K562 (cell line): ENCODE measurements around the gene PHKB.

Experiments used
- CAMTA2 ChIP-seq: fragments of 250-450 bp; sonication (Bioruptor Pico); conservative IDR thresholded peaks from 2 replicates; pipeline ENCODE4 v1.5.1; 2022
- ELF4 ChIP-seq: fragments of 450-650 bp; formaldehyde crosslinking; IDR thresholded peaks from 2 replicates; pipeline ENCODE4 v1.4.0; 2022; ENCODE audit warnings: missing genetic modification characterization
- EP300 ChIP-seq: IDR thresholded peaks from 2 replicates; pipeline ENCODE4 v1.6.1; 2012; ENCODE audit warnings: low read length, improper control_type of control experiment
- ESRRA ChIP-seq: fragments of 450-650 bp; IDR thresholded peaks from 2 replicates; pipeline ENCODE4 v1.6.1; 2014; ENCODE audit warnings: low read depth, mild to moderate bottlenecking, moderate library complexity, borderline replicate concordance
- FOSL1 ChIP-seq: fragments of 200-800 bp; sonication (Bioruptor generic); conservative IDR thresholded peaks from 2 replicates; pipeline ENCODE4 v1.6.1; 2016; ENCODE audit warnings: missing genetic modification characterization, missing compliant biosample characterization
- GABPA ChIP-seq: fragments of 200-800 bp; sonication (Bioruptor generic); conservative IDR thresholded peaks from 2 replicates; pipeline ENCODE4 v1.6.1; 2016; ENCODE audit warnings: low read depth, missing genetic modification characterization, missing compliant biosample characterization
- HDAC6 ChIP-seq: IDR thresholded peaks from 2 replicates; pipeline ENCODE4 v1.6.1; 2012; ENCODE audit warnings: low read depth, mild to moderate bottlenecking, control low read depth, inconsistent platforms, low read length, moderate library complexity
- NFRKB ChIP-seq: fragments of 450-650 bp; IDR thresholded peaks from 2 replicates; pipeline ENCODE4 v1.6.1; 2016; ENCODE audit warnings: low read depth
- TEAD4 ChIP-seq, 2 experiments: sonication (generic) in 1 of 2; formaldehyde crosslinking in 1 of 2; IDR thresholded peaks; 2 replicates each; pipeline versions ENCODE4 v1.6.1 to v1.8.0; 2012 to 2022; ENCODE audit warnings: borderline replicate concordance in 1 of 2, inconsistent platforms in 1 of 2, low read length in 1 of 2, mild to moderate bottlenecking in 1 of 2, missing genetic modification reagents in 1 of 2
- ZBTB17 ChIP-seq: fragments of 450-650 bp; formaldehyde crosslinking; IDR thresholded peaks from 2 replicates; pipeline ENCODE4 v1.4.0; 2020; ENCODE audit warnings: mild to moderate bottlenecking
- ZZZ3 ChIP-seq: fragments of 450-650 bp; IDR thresholded peaks from 2 replicates; pipeline ENCODE4 v1.6.1; 2016; ENCODE audit warnings: antibody characterized with exemption, mild to moderate bottlenecking, moderate library complexity
- TF ChIP-seq, protein P1 (sequence below), 2 experiments: fragments of 450-650 bp in 1 of 2; sonication (generic) in 1 of 2; formaldehyde crosslinking in 1 of 2; IDR thresholded peaks in 1 of 2; conservative IDR thresholded peaks in 1 of 2; 2 replicates each; pipeline versions ENCODE4 v1.6.1 to v1.8.1; 2016 to 2023; ENCODE audit warnings: mild to moderate bottlenecking in 2 of 2, moderate library complexity in 2 of 2, inconsistent platforms in 1 of 2, missing genetic modification reagents in 1 of 2
- TF ChIP-seq, protein P2 (sequence below), 3 experiments: IDR thresholded peaks in 2 of 3; conservative IDR thresholded peaks in 1 of 3; 2 replicates each; pipeline ENCODE4 v1.5.1; 2011 to 2012; ENCODE audit warnings: low read length in 3 of 3, mild to moderate bottlenecking in 3 of 3, control low read depth in 2 of 3, improper control_type of control experiment in 1 of 3, inconsistent platforms in 1 of 3, low read depth in 1 of 3, mixed read lengths in 1 of 3, moderate library complexity in 1 of 3; ENCODE audit not compliant: insufficient read depth in 2 of 3

- TF ChIP-seq TEAD4 (IDR thresholded peaks at IDR 0.05; ENCODE audit: low read length) (no peak), TEAD4 (CRISPR knock-in tag; IDR thresholded peaks at IDR 0.05; ENCODE audit: borderline replicate concordance) (no peak), HDAC6 (no peak), ZZZ3 (no peak), FOSL1 (tag) (no peak), ZBTB17 (CRISPR knock-in tag) (no peak), ESRRA (no peak), CAMTA2 (CRISPR knock-in tag) (no peak), EP300 (no peak), NFRKB (no peak), GABPA (tag) (no peak), ELF4 (CRISPR knock-in tag) (no peak)
- TF ChIP-seq, protein P1, sequence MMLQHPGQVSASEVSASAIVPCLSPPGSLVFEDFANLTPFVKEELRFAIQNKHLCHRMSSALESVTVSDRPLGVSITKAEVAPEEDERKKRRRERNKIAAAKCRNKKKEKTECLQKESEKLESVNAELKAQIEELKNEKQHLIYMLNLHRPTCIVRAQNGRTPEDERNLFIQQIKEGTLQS (IDR thresholded peaks at IDR 0.05): no peak
- TF ChIP-seq, protein P1 (CRISPR knock-in tag; conservative IDR thresholded peaks at IDR 0.05): no peak
- TF ChIP-seq, protein P2, sequence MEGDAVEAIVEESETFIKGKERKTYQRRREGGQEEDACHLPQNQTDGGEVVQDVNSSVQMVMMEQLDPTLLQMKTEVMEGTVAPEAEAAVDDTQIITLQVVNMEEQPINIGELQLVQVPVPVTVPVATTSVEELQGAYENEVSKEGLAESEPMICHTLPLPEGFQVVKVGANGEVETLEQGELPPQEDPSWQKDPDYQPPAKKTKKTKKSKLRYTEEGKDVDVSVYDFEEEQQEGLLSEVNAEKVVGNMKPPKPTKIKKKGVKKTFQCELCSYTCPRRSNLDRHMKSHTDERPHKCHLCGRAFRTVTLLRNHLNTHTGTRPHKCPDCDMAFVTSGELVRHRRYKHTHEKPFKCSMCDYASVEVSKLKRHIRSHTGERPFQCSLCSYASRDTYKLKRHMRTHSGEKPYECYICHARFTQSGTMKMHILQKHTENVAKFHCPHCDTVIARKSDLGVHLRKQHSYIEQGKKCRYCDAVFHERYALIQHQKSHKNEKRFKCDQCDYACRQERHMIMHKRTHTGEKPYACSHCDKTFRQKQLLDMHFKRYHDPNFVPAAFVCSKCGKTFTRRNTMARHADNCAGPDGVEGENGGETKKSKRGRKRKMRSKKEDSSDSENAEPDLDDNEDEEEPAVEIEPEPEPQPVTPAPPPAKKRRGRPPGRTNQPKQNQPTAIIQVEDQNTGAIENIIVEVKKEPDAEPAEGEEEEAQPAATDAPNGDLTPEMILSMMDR (IDR thresholded peaks at IDR 0.05 in 2 of 3, conservative IDR thresholded peaks at IDR 0.05 in 1 of 3; ENCODE audit: insufficient read depth in 2 of 3, low read depth in 1 of 3, low read length in 3 of 3): no peak
Measured at GRCh38 chr16:47646914-47647313, 185.8 kb downstream of the PHKB start.
